Measurements from ENCODE around the gene TDRKH.

The TDRKH gene

GRCh38 chr1:151790071-151790939, at the start of gene TDRKH:
TSS of gene TDRKH (minus strand) at chr1:151790500. CDS start at chr1:151783022, 7,478 bp downstream.
- DNase-seq = peak; percentile 98

DNA sequence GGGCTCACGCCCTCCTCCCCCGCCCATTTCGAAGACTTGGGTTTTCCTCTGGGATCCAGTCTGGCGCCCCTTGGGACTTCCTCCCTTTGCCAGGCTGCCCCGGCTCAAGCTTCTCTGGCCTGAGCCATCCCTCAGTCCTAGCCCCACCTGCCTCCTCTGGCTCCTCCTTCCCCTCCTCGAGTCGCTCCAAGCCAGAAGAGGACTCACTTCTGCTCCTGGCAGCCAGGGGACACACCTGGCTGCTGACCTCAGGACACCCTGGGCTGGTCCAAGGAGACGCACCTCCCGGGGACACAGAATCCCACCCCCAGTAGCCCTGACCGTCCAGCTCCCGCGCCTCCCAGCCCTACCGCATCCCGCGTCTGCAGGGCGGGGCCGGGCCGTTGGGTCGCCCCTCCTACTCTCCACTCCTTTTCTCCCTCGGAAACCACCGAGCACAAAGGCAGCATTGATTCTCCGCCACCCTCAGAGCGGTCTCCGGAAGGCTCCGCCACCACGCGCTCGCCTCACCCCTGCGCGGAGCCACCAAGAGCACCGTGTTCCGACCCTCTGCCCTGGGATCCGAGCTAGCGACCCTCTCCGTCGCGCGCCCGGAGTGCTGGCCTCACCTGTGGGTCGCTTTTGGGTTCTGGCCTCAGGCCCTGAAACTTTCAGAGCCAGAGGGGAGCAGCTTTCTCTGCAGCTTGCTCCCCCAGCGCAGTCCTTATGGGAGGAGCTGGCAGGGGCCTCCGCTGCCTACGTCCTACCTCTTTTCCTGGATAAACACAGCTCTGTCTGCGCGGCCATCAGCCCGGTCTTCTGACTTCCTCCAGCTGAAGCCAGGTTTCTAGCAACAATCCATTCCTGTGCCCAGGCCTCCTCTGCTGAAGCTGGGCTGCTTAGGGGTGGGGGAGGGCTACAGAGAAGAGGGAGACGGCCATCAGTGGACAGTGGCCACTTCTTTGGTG, 49.4 kb upstream of the TDRKH start, which contains the start of gene C2CD4D:
Gene C2CD4D, minus strand, starts transcription at position 364 of the 947 bp plus-strand sequence. CDS start 831 bp downstream, outside the sequence.
- DNase-seq = peak; percentile 82

DNA sequence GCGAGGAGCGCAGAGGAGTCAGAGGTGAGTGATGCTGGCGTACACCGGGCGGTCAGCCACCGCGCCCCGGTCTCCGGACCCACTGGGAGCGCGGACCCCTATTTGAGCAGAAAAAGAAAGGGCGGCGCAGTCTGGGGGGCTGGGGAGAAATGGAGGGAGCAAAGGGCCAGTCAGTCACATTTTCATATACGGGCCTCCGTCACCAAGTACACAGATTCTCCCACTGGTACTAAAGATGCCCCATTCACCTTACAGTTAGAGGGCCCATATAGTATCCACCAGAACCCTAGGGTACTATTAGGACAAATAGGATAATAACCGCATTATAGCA, 48.7 kb upstream of the TDRKH start:
- DNase-seq = no peak

GRCh38 chr1:151838222-151839081, 48.2 kb upstream of the TDRKH start:
- DNase-seq = no peak

DNA sequence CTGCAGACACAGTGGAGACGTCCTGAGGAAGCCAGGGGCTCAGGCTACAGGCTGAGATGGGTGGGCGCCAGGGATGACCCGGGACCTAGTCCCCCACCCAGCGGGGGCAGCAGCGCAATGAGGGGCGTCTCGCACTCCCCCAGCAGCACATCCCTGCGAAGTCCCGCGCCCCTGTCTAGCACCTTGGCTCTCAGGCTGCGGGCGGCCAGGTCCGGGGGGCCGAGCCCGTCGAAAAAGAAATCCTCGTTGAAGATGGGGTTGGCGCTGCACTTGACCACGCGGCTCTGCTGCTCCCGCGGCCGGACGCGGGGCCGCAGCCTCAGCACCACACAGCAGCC, 47.6 kb upstream of the TDRKH start:
- no peak for DNase-seq

DNA sequence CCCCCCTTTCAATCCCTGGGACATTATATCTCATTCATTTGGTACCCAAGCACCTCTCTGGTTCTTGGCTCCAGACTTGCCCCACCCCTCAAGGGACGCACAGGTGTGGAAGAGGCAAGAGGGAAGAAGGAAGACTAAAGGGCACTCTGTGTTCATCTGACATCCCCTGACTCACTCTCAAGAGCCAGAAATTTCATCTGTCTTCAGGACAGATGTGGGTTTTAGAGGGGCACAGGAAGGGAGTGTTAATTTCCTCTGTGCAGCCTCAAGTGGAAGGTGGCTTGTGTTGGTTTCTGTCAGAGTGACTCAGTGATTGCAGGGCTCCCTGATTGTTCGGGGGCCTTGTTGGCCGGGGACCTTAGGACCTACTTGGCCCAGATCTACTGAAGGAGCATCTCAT, 46.9 kb upstream of the TDRKH start:
- DNase-seq = no peak

DNA sequence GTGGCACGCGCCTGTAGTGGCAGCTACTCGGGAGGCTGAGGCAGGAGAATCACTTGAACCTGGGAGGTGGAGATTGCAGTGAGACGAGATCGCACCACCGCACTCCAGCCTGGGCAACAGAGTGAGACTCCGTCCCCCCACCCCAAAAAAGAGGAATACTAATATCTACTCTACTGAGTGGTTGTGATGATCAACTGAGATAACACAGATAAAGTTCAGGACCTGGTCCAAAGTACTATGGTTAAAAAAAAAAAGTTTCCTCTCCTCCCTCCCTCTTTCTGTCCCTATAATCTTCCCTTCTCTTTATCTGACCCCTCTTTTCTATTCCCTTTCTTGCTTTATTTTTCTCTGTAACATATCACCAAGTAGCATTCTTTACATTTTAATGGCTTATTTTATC, 45.3 kb upstream of the TDRKH start:
- no peak for DNase-seq

- no peak for DNase-seq
These were observed 43.9 kb upstream of the TDRKH start for GRCh38 chr1:151834239-151834638.

DNA sequence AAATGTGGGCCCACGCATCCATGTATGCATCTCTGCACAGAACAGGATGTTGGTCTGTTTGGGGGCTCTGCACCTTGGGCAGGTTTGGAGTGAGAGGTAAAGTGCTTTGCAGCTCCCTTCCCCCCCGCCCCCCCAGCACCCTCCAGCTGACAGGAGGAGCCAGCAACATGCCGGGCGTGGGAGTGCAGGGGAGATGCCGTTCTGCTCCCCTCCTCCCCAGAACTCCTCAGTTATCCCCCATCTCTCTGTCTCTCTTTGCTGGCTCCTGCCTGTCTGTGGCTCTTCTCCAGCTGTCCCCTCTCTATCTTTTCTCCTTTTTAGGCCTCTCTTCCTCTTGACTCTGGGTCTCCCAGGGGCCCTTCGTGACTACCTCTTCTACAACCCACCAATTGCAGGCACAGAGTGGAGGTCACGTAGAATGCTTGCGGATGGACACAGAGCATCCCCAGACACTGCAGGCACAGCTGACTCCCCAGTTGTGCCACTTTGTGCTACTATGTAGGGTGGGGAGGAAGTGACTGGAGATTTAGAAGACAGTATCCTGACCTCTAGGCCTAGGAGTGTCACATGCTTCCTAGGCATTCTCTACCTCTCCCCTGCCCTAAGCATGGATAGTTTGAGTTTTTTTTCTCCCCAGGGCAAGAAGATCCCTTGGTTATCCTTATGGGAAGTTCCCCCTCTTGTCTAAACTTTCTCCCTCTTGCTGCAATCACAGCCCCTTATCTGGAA, 43.0 kb upstream of the TDRKH start:
- DNase-seq = no peak

- no peak for DNase-seq
These were observed 42.1 kb upstream of the TDRKH start for GRCh38 chr1:151832318-151832980.

DNA sequence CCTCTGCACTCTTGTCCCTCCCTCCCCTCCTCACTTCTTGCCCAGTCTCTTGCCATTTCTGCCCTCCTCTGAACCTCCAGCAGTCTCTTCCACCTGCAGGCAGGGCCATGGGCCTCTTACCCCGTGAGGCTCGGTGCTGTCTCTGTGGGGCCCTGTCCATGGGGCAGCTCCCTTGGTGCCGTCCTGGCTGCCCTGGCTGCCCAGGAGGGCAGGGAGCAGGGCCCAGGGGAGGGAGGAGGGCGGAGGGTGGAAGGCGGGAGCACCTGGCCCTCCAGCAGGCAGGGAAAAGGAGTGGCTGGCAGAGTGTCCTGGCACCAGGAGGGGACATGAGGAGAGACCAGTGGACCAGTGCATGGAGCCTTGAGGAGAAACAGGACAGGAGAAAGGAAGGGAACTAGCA, 41.3 kb upstream of the TDRKH start, which contains the start of gene RORC:
Gene RORC, minus strand, starts transcription at position 198 of the 400 bp plus-strand sequence. Its CDS starts 38 bp downstream, at position 160.
- DNase-seq = no peak

GRCh38 chr1:151831256-151831591, 40.9 kb upstream of the TDRKH start:
- DNase-seq = no peak

DNA sequence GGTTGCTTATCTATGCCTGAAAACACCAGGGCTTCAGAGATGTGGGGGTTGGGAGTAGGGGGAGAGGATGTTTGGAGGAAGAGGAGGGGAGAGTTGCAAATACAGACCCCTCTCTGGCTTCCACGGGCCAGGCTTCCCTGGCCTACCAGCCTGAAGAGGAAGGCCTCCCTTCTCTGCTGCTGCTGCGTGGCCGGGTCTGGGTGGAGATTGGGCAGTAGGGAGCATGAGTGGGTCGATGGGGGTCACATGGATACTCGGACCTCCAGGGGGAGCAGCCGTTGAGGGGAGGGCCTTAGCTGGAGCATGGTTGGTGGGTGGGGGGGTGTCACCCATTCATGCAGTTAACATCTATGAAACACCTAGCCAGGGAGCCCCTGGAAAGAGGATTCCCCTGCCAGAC, 39.8 kb upstream of the TDRKH start:
- no peak for DNase-seq

GRCh38 chr1:151829352-151830046, 39.2 kb upstream of the TDRKH start:
- no peak for DNase-seq

DNA sequence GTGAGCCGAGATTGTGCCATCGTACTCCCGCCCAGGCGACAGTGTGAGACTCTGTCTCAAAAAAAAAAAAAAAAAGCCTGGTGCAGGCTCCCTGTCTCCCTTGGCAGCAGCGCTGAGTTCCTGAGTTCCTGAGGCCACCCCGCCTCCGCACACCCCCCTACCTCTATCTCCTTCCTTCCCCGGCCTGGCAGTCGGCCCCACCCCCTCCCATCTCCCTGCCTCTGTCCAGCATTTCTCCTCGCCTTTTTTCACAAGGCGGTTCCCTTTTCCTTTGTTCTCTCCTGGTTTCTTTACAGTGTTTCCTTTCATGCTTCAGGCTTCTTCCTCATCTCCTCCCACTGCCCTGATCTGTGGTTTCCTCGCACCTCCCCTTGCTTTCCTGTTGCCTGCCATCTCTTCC, 38.6 kb upstream of the TDRKH start:
- DNase-seq = peak; percentile 16

GRCh38 chr1:151827853-151828252, 37.6 kb upstream of the TDRKH start:
- no peak for DNase-seq

DNA sequence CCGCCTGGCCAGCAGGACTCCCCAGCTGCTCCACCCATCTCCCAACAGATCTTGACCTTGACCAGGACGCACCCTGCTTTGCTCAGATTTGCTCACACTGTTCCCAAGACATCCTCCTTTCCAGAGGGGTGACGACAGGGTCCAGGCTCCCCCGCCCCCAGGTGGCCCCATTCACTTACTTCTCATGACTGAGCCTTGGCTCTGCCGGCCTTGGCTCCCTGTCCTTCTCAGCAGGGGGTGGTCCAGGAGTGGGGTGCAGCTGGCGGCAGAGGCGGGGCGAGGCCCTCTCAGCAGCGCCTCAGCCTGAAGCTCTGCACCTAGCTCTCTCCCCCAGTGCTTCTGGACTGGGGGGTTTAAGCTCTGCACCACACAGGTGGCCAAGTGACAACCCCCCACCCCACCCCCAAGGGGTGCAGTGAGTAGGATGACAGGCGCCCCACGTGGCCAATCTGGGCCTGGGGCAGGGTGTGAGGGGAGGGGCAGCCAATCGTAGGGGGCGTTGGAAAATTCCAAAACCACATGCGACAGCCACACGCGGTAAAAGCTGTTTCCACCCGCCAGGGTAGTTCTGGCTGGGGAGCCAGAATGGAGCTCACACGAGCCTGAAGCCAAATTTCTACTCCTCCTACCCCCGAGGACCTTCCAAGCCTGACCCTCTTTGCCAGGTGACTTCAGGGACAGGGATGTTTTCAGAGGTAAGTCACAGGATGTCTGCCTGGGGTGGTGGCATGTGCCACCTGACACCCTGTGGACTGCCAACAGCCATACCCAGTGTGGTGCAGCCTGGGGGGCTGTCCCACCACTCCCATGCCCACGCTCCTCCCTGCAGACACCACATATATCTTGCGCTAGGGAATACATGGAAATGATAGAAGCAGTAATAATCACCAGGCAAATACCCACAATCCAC, 35.7 kb upstream of the TDRKH start:
- no peak for DNase-seq

DNA sequence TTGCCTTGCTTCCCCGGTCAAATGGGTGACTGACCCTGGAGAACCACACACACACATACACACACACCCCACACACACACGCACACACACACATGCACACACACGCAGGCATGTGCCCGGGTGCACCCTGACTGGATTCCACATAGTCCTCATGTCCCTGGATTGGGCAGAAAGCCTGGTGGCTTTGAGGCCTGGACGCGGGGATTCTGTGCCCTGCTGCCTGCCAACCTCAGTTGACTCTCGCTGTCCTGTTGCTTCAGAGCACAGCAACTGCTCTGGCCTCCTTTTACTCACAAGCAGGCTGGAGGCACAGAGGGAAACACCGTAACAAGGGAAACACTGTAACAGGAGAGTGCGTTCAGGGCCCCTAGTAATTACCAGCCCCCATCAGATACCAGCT, 34.9 kb upstream of the TDRKH start:
- DNase-seq = no peak

GRCh38 chr1:151823175-151823574, 32.9 kb upstream of the TDRKH start:
- DNase-seq = no peak

DNA sequence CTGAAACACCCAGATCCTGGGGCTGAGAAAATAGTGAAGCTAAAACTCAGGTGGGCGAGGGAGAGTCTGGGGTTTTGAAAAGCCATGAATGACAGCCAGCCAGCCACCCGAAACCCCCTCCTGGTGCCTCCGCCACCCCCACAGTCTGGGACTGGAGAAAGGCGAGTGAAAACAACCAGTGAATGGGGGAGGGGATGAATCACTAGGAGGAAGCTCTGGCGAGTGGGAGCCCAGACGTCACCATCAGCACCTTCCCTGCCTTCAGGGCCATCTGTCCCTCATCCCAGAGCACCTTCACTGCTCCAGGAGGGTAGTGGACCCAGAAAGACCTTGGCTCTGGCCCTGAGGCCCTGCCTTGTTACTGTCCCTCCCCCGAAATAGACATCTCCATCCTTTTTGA, 32.1 kb upstream of the TDRKH start:
- DNase-seq = no peak
